Retina (tissue), 1 donor: Measurements from ENCODE around the gene APOL2.
A peak's percentile ranks its signal among the peaks of the same experiment; 100 is the strongest.
"Not testable (repeated sequence)": the region's sequence is repeated elsewhere in the genome, so short reads cannot be mapped to it uniquely, and the experiment has no call there.

Experiments
- DNase-seq: peaks from one replicate; pipeline ENCODE4 v3.0.0-alpha.2; 2016

Gene APOL2

DNA sequence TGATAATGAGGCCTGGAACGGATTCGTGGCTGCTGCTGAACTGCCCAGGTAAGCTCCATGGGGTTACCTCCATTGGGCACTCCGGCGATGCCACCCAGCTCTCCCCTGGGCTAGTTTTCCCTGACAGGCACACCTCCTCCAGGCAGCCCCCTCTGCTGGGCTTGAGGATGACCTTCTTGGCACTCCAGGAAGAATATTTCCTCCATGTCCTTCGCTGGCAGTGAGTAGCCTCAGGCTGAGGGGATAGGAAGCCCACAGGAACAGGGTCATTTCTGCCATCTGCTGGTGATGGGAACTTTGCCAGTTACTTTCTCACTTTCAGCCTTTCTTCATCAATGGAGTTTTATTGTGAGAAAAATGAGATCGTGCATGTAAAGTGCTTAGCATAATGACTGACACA is 22.3 kb upstream of the APOL2 start:
- not testable (repeated sequence) for DNase-seq

DNA sequence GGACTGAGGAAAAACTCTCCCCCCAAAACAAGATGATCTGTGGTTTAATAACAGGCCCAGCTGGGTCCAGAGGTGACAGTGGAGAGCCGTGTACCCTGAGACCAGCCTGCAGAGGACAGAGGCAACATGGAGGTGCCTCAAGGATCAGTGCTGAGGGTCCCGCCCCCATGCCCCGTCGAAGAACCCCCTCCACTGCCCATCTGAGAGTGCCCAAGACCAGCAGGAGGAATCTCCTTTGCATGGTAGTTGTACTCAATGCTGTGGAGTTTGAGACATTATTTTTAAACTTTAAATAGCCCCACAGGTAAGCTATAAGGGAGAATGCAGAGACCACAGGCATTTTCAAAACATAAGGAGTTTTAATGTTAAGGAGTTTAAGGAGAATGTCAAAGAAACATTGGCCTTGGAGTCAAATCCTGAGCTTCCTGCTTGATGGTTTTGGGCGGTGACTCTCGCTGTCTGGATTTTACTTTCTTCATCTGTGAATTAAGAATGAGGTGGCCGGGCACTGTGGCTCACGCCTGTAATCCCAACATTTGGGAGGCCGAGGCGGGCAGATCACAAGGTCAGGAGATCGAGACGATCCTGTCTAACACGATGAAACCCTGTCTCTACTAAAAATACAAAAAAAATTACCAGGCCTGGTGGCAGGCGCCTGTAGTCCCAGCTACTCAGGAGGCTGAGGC is 20.4 kb upstream of the APOL2 start:
- DNase-seq = no peak

DNA sequence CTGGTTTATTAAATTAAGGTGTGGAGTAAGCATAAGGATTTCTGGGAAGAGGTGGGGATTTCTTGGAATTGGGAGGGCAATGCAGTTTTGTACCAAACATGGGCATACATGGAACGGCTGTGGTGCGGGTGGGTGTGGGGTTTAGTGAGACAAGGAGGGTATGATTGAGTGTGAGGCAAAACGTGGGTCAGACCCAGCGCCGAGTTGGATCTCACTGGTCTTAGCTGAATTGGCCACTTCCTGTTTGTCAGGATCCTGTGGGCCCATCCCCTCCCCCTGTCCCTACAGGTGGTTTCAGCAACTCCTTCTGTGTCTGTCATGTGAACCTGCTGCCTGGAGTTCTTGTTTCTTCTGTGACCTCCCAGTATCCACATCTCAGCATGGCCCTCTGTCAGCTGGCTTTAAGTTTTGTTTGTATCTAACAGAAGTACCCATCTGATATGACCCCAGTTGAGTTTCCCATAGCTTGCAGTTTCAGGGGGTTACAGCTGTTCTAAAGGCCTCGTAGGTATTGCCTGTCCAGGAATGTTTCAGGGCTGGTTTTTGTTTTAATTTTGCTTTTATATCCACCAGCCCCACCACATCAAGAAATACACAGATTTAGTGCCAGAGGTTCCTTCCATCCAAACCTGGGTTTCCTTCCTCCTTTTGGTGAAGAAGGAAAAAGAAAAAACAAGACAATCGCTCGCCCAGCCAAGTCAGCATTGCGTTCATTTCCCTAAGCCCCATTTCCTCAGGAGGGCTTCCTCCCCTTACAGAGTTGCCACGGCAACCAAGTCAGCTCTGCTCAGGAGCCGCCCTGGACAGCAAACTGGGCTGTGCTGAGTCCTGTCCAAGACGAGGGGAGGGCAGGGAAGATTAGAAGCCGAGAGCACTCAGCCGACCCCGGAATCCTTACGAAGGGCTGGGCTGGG is 19.6 kb upstream of the APOL2 start:
- peak; percentile 77 for DNase-seq

DNA sequence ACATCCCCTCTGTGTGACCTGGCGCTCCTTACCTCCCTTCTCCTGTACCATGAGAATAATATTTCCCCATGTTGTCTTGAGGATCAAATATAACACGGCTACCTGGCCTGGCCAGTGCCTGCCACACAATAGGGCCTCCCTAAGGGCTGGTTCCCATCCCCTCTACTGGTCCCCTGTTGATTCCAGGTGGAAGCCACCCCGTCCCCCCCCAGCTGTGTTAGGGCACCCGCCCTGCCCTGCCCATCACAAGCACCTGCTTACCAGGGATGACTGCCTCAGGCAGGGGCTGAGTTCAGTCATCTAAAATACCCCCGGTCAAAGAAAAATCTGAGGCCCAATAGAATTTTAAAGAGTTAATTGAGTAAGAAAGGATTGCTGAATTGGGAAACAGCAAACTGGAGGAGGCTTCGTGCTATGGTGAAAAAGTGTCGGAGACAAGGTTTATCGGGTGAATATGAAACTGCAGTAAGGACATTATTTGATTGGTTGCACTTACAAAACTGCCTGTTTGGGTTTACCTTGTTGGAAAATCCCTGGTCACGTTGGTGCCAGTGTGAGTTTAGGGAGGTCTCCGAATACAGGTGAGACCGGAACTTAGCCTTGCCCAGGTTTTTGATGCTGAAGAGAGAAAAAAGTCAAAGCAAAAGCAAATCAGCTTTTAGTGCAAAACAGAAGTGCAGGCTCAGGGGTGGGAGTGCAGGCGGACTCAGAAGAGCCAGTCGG is 18.8 kb upstream of the APOL2 start:
- DNase-seq = no peak

DNA sequence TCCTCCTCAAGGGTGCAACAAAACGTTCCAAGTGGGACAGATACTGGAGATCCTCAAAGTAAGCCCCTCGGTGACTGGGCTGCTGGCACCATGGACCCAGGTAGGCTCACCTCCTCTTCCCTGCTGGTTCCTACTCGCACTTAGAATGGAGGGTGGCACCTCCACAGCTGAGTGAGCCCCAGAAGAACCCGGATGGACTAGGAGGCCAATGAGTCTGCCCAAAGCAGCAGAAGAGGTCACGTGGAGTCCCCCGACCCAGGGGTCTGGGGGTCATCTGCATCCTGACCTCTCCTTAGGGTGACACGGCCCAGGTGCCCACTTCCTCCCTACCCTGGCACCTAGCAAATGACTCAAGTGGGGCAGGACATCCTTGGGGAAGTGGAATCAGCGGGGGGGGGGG is 18.0 kb upstream of the APOL2 start:
- DNase-seq = no peak

DNA sequence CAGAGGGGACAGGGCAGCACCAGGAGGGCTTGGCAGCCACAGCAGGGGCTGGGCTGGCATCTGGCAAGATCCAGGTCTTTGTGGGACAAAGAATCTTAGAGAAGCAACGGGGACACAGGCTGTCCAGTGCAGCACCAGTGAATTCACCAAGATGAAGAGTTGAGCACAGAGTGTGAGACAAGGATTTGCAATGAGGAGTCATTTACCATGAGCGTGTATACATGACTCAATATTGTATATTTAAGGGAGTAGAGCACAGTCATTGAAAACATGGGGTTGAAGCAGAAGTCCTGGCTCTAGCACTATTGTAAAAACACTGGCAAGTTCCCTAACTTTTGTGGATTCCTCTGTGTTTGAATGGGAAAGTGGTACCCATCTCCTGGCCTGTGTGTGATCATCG is 17.2 kb upstream of the APOL2 start:
- DNase-seq = no peak

DNA sequence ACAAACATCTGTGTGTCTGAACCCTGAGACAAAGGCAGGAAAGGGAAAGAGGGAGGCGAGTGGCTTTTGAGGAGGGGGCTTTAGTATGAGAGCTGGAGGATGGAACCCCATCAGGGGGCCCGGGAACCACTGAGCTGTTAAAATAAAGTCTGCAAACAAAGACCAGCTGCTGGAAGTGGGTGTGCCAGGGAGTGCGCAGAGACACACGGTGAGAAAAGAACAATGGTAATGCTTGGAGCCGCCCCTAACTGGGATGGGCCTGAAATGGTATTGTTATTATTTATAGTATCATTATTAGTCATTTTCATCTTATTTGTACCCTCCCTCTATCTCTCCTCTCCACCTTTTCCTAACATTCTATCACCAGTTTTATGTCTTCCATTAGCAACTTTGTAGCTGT is 16.2 kb upstream of the APOL2 start:
- DNase-seq = not testable (repeated sequence)

DNA sequence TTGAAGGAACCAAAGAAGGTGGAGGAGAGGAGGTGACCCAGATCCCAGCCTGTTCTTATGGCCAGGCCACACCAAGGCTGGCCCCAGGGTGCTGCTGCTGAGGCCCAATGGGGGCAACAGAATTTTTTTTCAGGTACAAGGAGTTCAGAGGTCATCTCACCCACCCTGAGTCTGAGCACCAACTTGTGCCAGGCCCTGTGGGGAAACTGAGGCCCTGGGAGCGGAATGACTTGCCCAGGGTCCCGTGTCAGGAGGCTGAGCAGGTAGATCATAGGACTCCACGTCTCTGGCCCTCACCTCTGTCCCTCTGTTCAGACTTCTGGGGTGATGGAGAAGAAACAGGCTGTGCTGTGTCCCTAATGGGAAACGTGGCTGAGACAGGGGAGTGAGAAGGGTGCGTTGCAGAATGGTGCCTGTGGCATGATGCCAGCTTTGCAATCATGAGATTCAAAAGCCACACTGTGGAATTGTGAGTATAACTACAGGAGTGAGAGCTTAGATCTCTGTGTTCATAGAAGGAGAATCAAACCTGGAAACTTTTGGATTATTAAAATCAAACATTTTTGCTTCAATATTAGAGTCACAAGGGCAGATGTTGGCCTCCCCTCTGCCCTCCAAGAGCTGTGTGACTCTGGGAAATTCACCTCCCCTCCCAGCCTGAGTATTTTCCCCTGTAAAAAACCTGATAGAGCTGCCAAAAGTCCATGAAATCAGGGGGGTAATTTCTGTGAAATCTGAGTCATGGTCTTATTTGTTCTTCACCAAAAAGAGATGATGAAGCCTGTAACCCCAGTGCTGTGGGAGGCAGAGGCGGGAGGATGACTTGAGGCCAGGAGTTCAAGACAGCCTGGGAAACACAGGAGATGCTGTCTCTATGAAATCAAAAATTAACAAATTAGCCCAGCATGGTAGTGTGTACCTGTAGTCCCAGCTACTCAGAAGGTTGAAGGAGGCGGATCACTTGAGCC is 14.5 kb upstream of the APOL2 start:
- no peak for DNase-seq

DNA sequence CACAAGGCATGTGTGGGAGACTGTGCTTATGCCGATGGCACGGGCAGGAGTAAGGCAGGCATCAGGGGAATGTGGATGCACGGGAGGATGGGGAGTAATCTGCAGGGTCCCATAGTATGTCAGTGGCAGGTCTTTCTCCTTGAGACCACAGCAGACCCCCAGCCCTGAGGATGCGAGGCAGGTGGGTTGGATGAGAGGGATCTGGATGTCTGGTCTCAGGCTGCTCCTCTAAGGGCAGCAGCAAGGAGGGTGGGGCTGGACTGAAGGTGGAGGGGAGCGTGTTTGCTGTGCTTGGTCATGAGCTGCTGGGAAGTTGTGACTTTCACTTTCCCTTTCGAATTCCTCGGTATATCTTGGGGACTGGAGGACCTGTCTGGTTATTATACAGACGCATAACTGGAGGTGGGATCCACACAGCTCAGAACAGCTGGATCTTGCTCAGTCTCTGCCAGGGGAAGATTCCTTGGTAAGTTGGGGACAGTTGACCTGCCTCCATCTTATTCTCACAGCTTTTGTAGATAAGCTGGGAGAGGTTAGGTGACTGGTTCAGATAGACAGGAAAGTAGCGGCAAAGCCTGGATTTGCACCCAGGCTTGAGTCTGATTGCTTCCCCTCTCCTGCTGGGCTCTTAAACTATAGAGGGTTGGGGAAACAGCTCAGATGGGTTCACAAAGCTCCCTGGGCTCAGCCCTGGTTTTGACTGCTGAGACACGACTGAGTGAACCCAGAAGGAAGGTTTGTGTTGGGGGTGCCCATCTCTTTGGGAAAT is 13.6 kb upstream of the APOL2 start, which contains the start of gene APOL1:
APOL1 (plus strand) TSS at position 380 of the 769 bp plus-strand sequence. CDS start 1,823 bp downstream, outside the sequence.
- DNase-seq = no peak

DNA sequence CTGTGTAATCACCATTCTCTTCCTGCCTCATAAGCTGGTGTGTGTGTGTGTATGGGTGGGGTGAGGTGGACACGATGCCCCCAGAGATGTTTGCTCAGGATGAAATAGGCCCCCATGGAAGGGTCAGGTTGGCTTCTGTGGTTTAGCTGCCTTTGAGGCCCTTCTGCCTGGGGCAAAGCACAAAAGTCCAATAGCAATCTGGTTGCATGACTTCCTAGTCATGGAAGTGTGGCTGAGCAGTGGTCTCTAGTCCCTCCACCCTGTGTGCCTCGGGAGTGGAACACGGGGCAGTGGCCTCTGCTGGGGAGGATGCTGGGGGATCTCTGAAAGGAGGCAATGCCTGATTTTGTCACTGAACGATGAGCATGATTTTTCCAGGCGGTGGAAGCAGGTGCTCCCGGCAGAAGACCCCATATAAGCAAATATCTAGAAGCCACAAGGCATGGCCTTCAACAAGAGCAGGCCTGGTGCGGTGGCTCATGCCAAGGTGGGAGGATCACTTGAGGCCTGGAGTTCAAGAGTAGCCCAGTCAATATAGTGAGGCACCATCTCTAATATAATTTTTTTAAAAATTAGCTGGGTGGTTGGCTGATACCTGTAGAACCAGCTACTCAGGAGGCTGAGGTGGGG is 12.8 kb upstream of the APOL2 start:
- not testable (repeated sequence) for DNase-seq

DNA sequence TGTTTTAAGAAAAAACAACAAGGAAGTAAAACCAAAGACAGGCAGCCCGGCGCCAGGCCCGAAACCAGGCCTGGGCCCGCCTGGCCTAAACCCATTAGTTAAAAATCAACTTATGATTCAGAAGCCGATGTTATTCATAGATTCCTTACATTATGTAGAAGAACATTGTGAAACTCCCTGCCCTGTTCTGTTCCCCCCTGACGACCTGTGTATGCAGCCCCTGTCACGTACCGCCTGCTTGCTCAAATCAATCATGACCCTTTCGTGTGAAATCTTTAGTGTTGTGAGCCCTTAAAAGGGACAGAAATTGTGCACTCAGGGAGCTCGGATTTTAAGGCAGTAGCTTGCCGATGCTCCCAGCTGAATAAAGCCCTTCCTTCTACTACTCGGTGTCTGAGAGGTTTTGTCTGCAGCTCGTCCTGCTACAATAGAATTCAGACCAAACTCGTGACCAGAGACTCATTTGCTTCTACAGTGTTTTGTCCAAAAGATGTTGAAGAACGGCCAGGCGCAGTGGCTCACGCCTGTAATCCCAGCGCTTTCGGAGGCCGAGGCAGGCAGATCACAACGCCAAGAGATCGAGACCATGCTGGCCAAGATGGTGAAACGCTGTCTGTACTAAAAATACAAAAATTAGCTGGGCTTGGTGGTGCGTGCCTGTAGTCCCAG is 11.1 kb upstream of the APOL2 start:
- not testable (repeated sequence) for DNase-seq

DNA sequence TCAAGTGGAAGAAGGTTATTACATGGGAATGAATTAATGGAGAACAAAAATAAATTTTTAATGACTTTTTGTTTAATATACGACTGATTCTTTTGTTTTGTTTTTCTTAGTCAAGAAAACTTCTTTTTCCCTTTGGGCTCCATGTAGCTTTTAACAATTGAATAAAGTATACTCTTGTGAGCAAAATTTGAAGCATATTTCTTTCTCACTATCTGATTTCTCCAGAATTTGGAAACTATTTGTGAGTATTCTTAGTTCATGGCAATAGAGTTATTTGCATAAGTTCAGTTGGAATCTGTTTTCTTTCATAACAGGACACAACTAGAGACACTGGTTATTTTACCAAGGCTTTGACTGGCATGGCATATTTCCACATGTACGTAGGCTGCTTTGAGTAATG is 9.8 kb upstream of the APOL2 start:
- no peak for DNase-seq

DNA sequence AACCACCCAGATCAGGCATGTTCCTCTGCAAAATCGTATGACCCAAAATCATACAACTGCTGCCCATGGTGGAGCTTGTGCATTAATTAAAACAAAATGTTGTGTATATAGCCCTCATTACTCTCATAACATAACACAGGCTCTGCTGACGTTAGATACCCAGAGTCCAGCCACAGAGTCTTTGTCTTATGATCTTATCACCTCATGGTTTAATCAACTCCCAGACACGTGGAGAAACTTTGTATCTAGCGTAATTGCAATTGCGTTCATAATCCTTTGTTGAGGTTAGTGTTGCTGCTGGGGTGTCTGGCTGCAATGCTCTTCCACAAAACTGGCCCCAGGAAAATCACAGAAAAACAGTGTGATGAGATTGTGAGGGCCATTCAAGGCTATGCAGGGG is 8.6 kb upstream of the APOL2 start:
- DNase-seq = no peak

DNA sequence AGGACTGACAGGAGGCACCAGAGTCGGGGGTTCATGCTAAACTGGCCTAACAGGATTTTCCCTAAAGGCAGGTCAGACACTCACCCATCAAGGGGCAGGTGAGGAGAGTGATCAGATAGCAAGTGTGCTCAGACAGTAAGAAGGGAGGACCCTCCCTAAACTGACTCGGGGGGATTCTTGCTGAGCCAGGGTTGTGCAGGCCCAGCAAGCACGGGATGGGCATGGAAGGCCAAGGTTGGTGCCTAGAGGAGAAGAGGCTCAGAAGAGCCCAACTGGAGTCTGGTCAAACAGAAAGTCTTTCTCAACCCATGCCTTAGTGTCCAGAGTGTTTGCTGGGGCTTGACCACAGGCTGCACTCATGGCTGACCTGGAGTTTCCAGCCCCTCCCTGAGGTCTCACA is 7.4 kb upstream of the APOL2 start:
- no peak for DNase-seq

DNA sequence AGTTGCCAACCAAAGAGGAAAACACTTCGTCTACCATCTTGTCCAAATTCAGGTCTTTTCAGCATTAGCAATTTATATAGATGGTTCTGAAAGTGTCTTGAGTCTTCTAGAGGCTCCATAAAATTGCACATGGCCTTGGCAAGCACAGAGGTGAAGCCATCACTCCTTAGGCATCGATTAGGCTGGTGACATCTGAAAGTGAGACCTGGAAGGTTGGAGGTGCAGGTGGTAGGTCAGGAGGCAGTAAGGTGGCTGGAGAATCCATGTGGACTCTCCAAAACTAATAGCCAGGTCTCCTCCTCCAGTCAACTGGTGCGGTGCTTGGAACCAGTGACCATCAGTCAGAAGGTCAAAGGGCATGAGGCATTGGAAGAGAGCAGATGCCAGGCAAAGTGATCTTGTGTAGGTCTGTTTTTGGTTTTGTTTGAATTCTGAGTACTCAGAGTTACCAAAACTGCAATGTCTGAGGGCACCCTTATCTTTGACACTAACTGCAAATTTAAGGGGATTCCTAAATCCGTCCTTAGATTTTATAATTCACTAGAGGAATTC is 6.6 kb upstream of the APOL2 start:
- DNase-seq = no peak

DNA sequence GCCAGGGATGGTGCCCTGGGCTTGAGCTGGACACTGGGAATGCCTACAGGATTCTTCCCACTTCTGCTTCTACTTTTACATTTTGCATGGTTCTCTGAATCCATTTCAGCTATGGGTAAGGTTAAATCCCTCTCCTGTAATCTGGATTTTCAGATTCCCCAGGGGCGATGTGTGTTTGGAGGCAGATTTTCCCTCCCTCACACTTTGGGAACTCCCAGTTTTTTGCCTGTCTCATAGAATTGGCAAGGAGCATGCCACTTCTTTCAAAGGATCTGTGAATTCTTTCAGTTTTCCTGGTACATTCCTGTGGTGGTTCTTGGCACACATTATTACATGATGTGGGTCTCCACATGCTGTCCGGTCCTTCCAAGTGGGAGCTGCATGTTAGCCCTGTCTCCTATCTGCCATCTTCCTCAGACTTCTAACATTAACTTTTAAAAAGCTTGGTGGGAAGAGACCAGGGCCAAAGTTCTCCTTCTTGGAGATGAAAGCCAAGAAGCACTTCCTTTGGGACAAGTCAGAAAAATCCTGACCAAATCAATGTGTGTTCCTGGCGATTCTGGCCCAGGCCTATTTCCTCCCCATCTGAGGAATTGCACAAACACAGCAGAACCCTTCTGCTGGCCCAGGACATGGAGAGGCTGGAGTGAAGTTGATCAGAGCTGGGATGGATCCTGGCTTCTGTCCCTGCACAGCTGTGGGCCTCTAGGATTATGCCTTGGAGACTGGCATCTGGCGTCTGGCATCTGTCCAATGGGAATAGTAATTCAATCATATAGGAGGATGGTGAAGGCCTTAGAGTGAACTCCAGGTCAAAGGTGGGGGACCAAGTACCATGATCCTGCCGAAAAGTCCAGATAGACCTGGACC is 5.4 kb upstream of the APOL2 start:
- DNase-seq = no peak

DNA sequence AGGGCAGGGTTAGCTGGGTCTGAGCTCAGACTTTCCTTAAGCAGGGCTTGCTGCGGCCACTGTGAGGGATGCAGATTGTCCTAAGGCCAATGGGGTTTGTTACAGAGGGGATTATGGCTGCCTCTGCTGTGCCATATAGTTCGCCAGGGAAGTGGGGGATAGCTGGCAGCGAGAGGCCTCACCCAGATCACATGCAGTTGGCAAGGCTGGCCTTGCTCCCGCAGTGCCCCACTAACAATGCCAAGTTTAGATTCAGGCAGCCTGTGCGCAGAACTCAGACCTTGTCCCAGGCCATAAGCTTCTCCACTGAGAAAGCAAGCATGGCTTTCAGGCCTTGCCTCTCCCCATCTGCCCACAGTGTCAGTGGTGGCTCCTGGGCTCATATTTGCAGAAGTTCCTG is 4.7 kb upstream of the APOL2 start:
- no peak for DNase-seq

DNA sequence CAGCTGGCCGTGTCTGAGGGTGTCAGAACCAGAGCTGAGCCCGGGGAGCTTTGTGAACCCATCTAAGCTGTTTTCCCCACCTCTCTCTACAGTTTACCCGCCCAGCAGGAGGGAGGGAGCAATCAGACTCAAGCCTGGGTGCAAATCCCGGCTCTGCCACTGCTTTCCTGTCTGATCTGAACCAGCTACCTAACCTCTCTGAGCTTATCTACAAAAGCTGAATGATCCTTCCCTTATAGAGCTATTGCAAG is 252 bp downstream of the APOL2 start:
- no peak for DNase-seq
